Measurements from ENCODE around the gene CHI3L1. TPM values are rescaled to one million over a fixed set of nuclear protein-coding genes. Genes with fewer than 3 reads are reported as not detected.

CHI3L1 gene
- total RNA-seq, 1 experiment from 2014 or later = not detected

DNA sequence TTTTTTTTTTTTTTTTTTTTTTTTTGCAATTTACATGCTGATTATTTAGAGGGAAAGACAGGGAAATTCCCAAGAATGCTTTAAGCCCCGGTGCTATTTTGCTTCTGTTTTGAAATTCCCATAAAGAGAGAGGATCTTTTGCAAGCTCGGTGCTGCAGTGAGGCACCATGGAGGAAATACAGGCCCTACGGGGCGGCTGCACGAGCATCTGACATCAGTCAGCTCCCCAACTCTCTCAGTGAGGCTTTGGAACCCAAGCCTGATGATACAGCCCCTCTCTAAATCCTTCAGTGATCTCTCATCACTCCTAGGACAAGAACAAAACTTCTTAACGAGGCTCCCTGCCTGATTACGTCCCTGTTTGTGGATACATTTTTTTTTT lies 791 bp upstream of the CHI3L1 start:
- ChIA-PET CTCF (interaction anchor here (0.8 kb wide), 1 partner anchor 15 kb away, joined by 6 read pairs; no protein-coding TSS in a partner anchor), RAD21 (ENCODE audit: low non-redundant PET in 1 of 2, low total read pairs in 2 of 2, uncharacterized antibody in 2 of 2, unreplicated experiment in 2 of 2) (interaction anchor here in 1 of 2 experiments (0.7 kb wide), 1 partner anchor 14 kb away, joined by 7 read pairs; no protein-coding TSS in a partner anchor), POLR2A (no interaction called here)
- Histone ChIP-seq H4K20me1 (ENCODE audit: insufficient read depth) (no peaks in the 10 kb centered on the region), H3K36me3 (ENCODE audit: control insufficient read depth in 1 of 2, insufficient read depth in 2 of 2, low read length in 2 of 2) (no peaks in the 10 kb centered on the region), H3K27me3 (ENCODE audit: insufficient read depth, low read length) (no peaks in the 10 kb centered on the region), H3K4me1 (ENCODE audit: control insufficient read depth in 1 of 2, insufficient read depth in 2 of 2, low read length in 2 of 2) (peaks cover 0 to 24% of the 10 kb centered on the region in 2 experiments; a peak in 2 of 4 replicates), H3K79me2 (ENCODE audit: insufficient read depth, low read length) (no peaks in the 10 kb centered on the region), H2AFZ (ENCODE audit: low read depth, low read length, poor library complexity, severe bottlenecking) (no peak overlapping the region), H3K4me3 (replicated peaks in 1 of 2; ENCODE audit: low read depth in 1 of 2, low read length in 2 of 2) (no peak overlapping the region), H3K27ac (ENCODE audit: low read depth, low read length) (no peak overlapping the region), H3K9me3 (ENCODE audit: control insufficient read depth in 1 of 2, insufficient read depth in 1 of 2, low read depth in 1 of 2, low read length in 2 of 2) (no peaks in the 10 kb centered on the region), H3K4me2 (ENCODE audit: low read length) (no peak overlapping the region), H3K9ac (ENCODE audit: low read length) (no peak overlapping the region), H3K9me2 (ENCODE audit: insufficient read depth) (no peaks in the 10 kb centered on the region)
- BruUV-seq (replicated peaks) = no TSS peak
- intact Hi-C loops (cut with micrococcal nuclease) = no loop called here
- ATAC-seq (no peak), DNase-seq (ENCODE audit: low read depth, low spot score) (no peak)
- TF ChIP-seq, protein P1, sequence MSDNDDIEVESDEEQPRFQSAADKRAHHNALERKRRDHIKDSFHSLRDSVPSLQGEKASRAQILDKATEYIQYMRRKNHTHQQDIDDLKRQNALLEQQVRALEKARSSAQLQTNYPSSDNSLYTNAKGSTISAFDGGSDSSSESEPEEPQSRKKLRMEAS (IDR thresholded peaks at IDR 0.05) = no peak
- TF ChIP-seq EZH2phosphoT487 (IDR thresholded peaks at IDR 0.05; ENCODE audit: borderline replicate concordance) (no peak), YY1 (IDR thresholded peaks at IDR 0.05; ENCODE audit: extremely low read depth, insufficient replicate concordance, low read depth, low read length) (no peak), ZFX (IDR thresholded peaks at IDR 0.05) (no peak), EGR1 (IDR thresholded peaks at IDR 0.05; ENCODE audit: low read depth) (no peak), SIN3A (IDR thresholded peaks at IDR 0.05; ENCODE audit: low read depth) (no peak), RAD21 (IDR thresholded peaks at IDR 0.05; ENCODE audit: low read depth) (no peak), CBX3 (IDR thresholded peaks at IDR 0.05; ENCODE audit: low read depth) (no peak), ZNF274 (IDR thresholded peaks at IDR 0.05; ENCODE audit: low read depth, low read length) (no peak), CEBPB (IDR thresholded peaks at IDR 0.05; ENCODE audit: low read depth) (no peak), EZH2 (IDR thresholded peaks at IDR 0.05) (no peak), TCF7L2 (IDR thresholded peaks at IDR 0.05; ENCODE audit: borderline replicate concordance, extremely low read depth, insufficient read depth, insufficient read length) (no peak)
- TF ChIP-seq, protein P2, sequence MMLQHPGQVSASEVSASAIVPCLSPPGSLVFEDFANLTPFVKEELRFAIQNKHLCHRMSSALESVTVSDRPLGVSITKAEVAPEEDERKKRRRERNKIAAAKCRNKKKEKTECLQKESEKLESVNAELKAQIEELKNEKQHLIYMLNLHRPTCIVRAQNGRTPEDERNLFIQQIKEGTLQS (IDR thresholded peaks at IDR 0.05) = no peak
